Neural cell (in vitro differentiated cells): Measurements from ENCODE around the gene FUT8.

Source experiments
- MXI1 ChIP-seq: fragments of 450-650 bp; conservative IDR thresholded peaks from 2 replicates; pipeline ENCODE4 v1.6.1; 2014; ENCODE audit warnings: antibody characterized with exemption, mild to moderate bottlenecking; ENCODE audit not compliant: poor library complexity, severe bottlenecking
- TAF1 ChIP-seq: IDR thresholded peaks from 2 replicates; pipeline ENCODE4 v1.6.1; 2012; ENCODE audit warnings: low read depth
- TF ChIP-seq, protein P1 (sequence below): fragments of 450-650 bp; IDR thresholded peaks from 2 replicates; pipeline ENCODE4 v1.5.1; 2014; ENCODE audit warnings: antibody characterized with exemption, mild to moderate bottlenecking, moderate library complexity; ENCODE audit not compliant: poor library complexity, severe bottlenecking
- TF ChIP-seq, protein P2 (sequence below): IDR thresholded peaks from 2 replicates; pipeline ENCODE4 v1.6.1; 2012; ENCODE audit warnings: borderline replicate concordance

DNA sequence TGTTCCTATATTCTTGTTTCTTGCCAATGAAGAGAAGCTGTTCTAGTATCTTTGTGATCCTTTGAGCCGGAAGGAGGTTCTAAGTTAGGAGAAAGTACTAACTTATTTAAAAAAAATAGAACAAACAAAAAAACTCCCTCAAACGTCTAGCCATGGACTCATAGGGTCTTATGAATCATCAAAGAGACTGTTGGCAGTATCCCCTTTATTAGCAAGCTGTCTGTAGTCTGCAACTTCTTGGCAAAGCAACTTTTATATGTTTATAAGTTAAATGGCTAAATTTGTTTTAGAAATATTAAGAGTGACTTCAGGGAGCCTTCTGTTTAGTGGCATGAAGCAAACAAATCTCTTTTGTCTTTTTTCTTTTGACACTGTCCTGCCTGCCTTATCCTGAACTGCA is 291.9 kb downstream of the FUT8 start:
- TF ChIP-seq, protein P1, sequence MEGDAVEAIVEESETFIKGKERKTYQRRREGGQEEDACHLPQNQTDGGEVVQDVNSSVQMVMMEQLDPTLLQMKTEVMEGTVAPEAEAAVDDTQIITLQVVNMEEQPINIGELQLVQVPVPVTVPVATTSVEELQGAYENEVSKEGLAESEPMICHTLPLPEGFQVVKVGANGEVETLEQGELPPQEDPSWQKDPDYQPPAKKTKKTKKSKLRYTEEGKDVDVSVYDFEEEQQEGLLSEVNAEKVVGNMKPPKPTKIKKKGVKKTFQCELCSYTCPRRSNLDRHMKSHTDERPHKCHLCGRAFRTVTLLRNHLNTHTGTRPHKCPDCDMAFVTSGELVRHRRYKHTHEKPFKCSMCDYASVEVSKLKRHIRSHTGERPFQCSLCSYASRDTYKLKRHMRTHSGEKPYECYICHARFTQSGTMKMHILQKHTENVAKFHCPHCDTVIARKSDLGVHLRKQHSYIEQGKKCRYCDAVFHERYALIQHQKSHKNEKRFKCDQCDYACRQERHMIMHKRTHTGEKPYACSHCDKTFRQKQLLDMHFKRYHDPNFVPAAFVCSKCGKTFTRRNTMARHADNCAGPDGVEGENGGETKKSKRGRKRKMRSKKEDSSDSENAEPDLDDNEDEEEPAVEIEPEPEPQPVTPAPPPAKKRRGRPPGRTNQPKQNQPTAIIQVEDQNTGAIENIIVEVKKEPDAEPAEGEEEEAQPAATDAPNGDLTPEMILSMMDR: no peak
- TF ChIP-seq TAF1 (no peak), MXI1 (no peak)
- TF ChIP-seq, protein P2, sequence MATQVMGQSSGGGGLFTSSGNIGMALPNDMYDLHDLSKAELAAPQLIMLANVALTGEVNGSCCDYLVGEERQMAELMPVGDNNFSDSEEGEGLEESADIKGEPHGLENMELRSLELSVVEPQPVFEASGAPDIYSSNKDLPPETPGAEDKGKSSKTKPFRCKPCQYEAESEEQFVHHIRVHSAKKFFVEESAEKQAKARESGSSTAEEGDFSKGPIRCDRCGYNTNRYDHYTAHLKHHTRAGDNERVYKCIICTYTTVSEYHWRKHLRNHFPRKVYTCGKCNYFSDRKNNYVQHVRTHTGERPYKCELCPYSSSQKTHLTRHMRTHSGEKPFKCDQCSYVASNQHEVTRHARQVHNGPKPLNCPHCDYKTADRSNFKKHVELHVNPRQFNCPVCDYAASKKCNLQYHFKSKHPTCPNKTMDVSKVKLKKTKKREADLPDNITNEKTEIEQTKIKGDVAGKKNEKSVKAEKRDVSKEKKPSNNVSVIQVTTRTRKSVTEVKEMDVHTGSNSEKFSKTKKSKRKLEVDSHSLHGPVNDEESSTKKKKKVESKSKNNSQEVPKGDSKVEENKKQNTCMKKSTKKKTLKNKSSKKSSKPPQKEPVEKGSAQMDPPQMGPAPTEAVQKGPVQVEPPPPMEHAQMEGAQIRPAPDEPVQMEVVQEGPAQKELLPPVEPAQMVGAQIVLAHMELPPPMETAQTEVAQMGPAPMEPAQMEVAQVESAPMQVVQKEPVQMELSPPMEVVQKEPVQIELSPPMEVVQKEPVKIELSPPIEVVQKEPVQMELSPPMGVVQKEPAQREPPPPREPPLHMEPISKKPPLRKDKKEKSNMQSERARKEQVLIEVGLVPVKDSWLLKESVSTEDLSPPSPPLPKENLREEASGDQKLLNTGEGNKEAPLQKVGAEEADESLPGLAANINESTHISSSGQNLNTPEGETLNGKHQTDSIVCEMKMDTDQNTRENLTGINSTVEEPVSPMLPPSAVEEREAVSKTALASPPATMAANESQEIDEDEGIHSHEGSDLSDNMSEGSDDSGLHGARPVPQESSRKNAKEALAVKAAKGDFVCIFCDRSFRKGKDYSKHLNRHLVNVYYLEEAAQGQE: no peak
